Measurements from ENCODE around the gene ADARB1.

ADARB1 gene

GRCh38 chr21:45090966-45091365 lies 16.6 kb downstream of the ADARB1 start:
- no peak for DNase-seq (ENCODE audit: extremely low spot score)
- CTCF ChIA-PET: interaction anchor here (0.9 to 3.6 kb wide), 4 partner anchors 8 to 47 kb away, joined by 3 to 14 read pairs (median 4); no protein-coding TSS in a partner anchor
- POLR2A ChIA-PET: no interaction called here
- no peak for TF ChIP-seq CTCF (IDR thresholded peaks at IDR 0.05; ENCODE audit: control extremely low read depth, extremely low read depth, low read depth, missing control alignments)

- CTCF ChIA-PET: interaction anchor here (1.1 to 3.6 kb wide), 4 partner anchors 8 to 46 kb away, joined by 3 to 14 read pairs (median 4); no protein-coding TSS in a partner anchor
- no peak for TF ChIP-seq CTCF (IDR thresholded peaks at IDR 0.05; ENCODE audit: control extremely low read depth, extremely low read depth, low read depth, missing control alignments)
- no peak for DNase-seq (ENCODE audit: extremely low spot score)
- POLR2A ChIA-PET: no interaction called here
These were observed 17.4 kb downstream of the ADARB1 start for GRCh38 chr21:45091550-45092322.

GRCh38 chr21:45093035-45093532 lies 18.7 kb downstream of the ADARB1 start:
- no peak for DNase-seq (ENCODE audit: extremely low spot score)
- no peak for TF ChIP-seq CTCF (IDR thresholded peaks at IDR 0.05; ENCODE audit: control extremely low read depth, extremely low read depth, low read depth, missing control alignments)
- ChIA-PET POLR2A (no interaction called here), CTCF (interaction anchor here (1.7 to 3.6 kb wide), 2 partner anchors 35 to 45 kb away, joined by 3 to 14 read pairs; no protein-coding TSS in a partner anchor)

GRCh38 chr21:45094412-45094811 lies 20.0 kb downstream of the ADARB1 start:
- CTCF ChIA-PET: interaction anchor here (1.3 to 6.7 kb wide), 3 partner anchors 11 to 33 kb away, joined by 4 to 92 read pairs (median 4); no protein-coding TSS in a partner anchor
- TF ChIP-seq CTCF (IDR thresholded peaks at IDR 0.05; ENCODE audit: control extremely low read depth, extremely low read depth, low read depth, missing control alignments): no peak
- POLR2A ChIA-PET: no interaction called here
- no peak for DNase-seq (ENCODE audit: extremely low spot score)

GRCh38 chr21:45095505-45095904 lies 21.1 kb downstream of the ADARB1 start:
- DNase-seq (ENCODE audit: extremely low spot score): no peak
- POLR2A ChIA-PET: no interaction called here
- TF ChIP-seq CTCF (IDR thresholded peaks at IDR 0.05; ENCODE audit: control extremely low read depth, extremely low read depth, low read depth, missing control alignments): no peak
- CTCF ChIA-PET: interaction anchor here (1.2 to 6.7 kb wide), 5 partner anchors 12 to 41 kb away, joined by 3 to 92 read pairs (median 4); no protein-coding TSS in a partner anchor

GRCh38 chr21:45096217-45096616 lies 21.8 kb downstream of the ADARB1 start:
- DNase-seq (ENCODE audit: extremely low spot score): no peak
- TF ChIP-seq CTCF (IDR thresholded peaks at IDR 0.05; ENCODE audit: control extremely low read depth, extremely low read depth, low read depth, missing control alignments): no peak
- ChIA-PET CTCF (interaction anchor here (1.4 to 12.9 kb wide), 6 partner anchors 14 to 146 kb away, joined by 3 to 120 read pairs (median 14); no protein-coding TSS in a partner anchor), POLR2A (no interaction called here)

Data from GM10248 (cell line).